Activated T-helper 2 cell treated with anti-CD3 and anti-CD28 coated beads, Interferon-gamma antibody, Interleukin-2, Interleukin-4, amounts not matched to agents 10 μg/mL and 5 μg/mL and 100 μg/mL, durations not matched to agents 14 hours and 24 hours and 36 hours (primary cell): Measurements from ENCODE around the gene SEMA5A. TPM values are rescaled to one million over a fixed set of nuclear protein-coding genes. Genes with fewer than 3 reads are reported as not detected.
"Not testable (repeated sequence)": the region's sequence is repeated elsewhere in the genome, so short reads cannot be mapped to it uniquely, and the experiment has no call there.

Experiments used
- DNase-seq: peaks from one replicate; pipeline ENCODE4 v3.0.0; 2021; ENCODE audit warnings: low spot score
- H3K27ac Mint-ChIP-seq: one replicate; pipeline ENCODE4 v1.8.0; 2021; ENCODE audit warnings: mixed read lengths
- H3K27me3 Mint-ChIP-seq: one replicate; pipeline ENCODE4 v1.8.0; 2021; ENCODE audit warnings: low read depth, mixed read lengths
- H3K36me3 Mint-ChIP-seq: one replicate; pipeline ENCODE4 v1.8.0; 2021; ENCODE audit warnings: low read depth, mixed read lengths
- H3K4me1 Mint-ChIP-seq: one replicate; pipeline ENCODE4 v1.8.0; 2021; ENCODE audit warnings: low read depth, mixed read lengths
- H3K4me3 Mint-ChIP-seq: one replicate; pipeline ENCODE4 v1.8.0; 2021; ENCODE audit warnings: low read depth, mild to moderate bottlenecking, moderate library complexity, mixed read lengths
- H3K9me3 Mint-ChIP-seq: one replicate; pipeline ENCODE4 v1.8.0; 2021; ENCODE audit warnings: mixed read lengths
- intact Hi-C: fragments of 100-400 bp; cut with micrococcal nuclease; formaldehyde crosslinking; loops from one replicate; pipeline ENCODE4 v1.15.1; 2023
- total RNA-seq: library from RNA; stranded (reverse); gene quantifications from 2 replicates; pipeline ENCODE4 v1.2.3, GENCODE V29; 2022

Gene SEMA5A
- total RNA-seq, 1 donor from 2014 or later, result 0.27 TPM

GRCh38 chr5:9409413-9409960, 136.4 kb downstream of the SEMA5A start:
- DNase-seq, result no peak
- Mint-ChIP-seq H3K27ac (no peak overlapping the region), H3K36me3 (no peaks in the 10 kb centered on the region), H3K9me3 (no peaks in the 10 kb centered on the region), H3K27me3 (no peaks in the 10 kb centered on the region), H3K4me3 (no peak overlapping the region), H3K4me1 (no peaks in the 10 kb centered on the region)
- intact Hi-C loops, result no loop called here

DNA sequence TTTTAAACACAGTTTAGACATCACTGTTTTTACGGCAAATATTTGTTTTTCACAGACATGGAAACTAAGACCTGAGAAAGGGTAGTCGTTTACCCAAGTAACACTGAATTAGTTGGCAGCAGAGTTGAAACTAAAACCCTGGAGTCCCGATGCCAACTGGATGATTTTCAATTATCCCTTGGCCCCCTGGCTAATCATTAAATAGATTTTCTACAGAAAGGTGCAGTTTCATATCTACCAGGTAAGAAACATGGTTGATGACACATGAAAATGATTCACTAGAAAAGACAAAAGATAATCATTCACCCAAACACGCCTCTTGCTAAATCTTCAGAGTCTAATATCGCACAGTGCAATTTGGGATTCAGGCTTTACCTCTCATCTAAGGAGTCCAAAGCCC, 136.9 kb downstream of the SEMA5A start:
- DNase-seq, result no peak
- Mint-ChIP-seq H3K4me1 (no peaks in the 10 kb centered on the region), H3K9me3 (no peaks in the 10 kb centered on the region), H3K36me3 (no peaks in the 10 kb centered on the region), H3K4me3 (no peak overlapping the region), H3K27ac (no peak overlapping the region), H3K27me3 (no peaks in the 10 kb centered on the region)
- intact Hi-C loops, result no loop called here

DNA sequence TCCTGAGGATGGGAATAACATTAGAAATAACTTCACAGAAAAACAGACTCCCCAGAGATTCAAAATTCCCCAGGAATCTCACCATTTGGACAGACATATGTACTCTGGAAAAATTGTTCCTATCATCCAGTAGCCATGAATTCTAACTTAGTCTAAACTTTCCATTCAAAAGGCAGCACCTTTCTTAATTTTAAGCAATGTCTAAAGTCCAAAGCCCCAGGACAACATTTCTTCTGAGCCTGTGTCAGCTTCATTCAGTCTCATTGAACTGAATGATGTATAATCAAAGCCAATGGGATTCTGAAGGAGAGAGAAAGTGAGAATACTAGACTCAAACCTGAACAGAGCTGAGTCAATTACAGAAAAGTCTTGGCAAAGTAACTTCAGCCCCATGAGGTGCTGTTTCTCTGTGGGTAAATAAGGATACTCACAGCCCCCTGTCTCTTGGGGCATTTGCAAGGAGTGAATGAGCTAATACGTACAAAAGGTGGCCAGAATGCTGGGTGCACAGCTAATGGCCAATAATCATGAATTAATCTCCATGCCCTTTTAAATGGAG, 140.6 kb downstream of the SEMA5A start:
- H3K27ac Mint-ChIP-seq, result no peak overlapping the region
- H3K4me1 Mint-ChIP-seq, result no peaks in the 10 kb centered on the region
- no peaks in the 10 kb centered on the region for H3K27me3 Mint-ChIP-seq
- no peaks in the 10 kb centered on the region for H3K36me3 Mint-ChIP-seq
- DNase-seq, result no peak
- intact Hi-C loops, result no loop called here
- H3K4me3 Mint-ChIP-seq, result no peak overlapping the region
- H3K9me3 Mint-ChIP-seq, result peaks cover 13% of the 10 kb centered on the region

GRCh38 chr5:9401786-9402472, 143.9 kb downstream of the SEMA5A start:
- Mint-ChIP-seq H3K9me3 (peaks cover 26% of the 10 kb centered on the region), H3K4me3 (no peak overlapping the region), H3K36me3 (no peaks in the 10 kb centered on the region), H3K27ac (no peak overlapping the region), H3K4me1 (no peaks in the 10 kb centered on the region), H3K27me3 (no peaks in the 10 kb centered on the region)
- intact Hi-C loops, result no loop called here
- no peak for DNase-seq

DNA sequence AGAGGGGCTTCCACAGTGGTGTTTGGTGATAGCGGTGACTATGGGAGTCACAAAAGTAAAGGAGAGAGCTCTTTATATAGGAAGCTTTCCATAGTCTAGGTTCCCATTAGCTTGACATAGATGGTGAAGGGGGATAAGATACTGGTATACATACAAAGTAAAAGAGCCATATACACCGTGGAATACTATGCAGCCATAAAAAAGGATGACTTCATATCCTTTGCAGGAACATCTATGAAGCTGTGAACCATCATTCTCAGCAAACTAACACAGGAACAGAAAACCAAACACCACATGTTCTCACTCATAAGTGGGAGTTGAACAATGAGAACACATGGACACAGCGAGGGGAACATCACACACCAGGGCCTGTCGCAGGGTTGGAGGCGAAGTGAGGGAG, 146.1 kb downstream of the SEMA5A start:
- peaks cover 26% of the 10 kb centered on the region for H3K9me3 Mint-ChIP-seq
- H3K4me3 Mint-ChIP-seq, H3K27ac Mint-ChIP-seq, DNase-seq, intact Hi-C loops, H3K36me3 Mint-ChIP-seq, H3K27me3 Mint-ChIP-seq, H3K4me1 Mint-ChIP-seq: not testable (repeated sequence)

DNA sequence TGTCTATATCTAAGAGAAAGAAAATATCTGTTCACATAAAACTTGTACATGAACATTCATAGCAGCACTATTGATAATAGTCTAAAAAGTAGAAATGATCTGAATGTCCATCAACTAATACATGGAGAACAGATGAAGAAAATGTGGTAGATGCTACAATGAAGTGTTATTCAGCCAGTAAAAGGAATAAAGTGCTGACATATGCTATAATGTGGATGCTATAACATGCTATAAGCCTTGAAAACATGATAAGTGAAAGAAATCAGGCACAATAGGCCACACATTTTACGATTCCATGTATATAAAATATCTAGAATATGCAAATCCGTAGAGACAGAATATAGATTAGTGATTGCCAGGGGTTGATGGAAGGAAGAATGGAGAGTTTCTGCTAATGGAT, 146.8 kb downstream of the SEMA5A start:
- Mint-ChIP-seq H3K36me3 (no peaks in the 10 kb centered on the region), H3K4me1 (no peaks in the 10 kb centered on the region), H3K9me3 (peaks cover 26% of the 10 kb centered on the region), H3K27me3 (no peaks in the 10 kb centered on the region), H3K4me3 (no peak overlapping the region), H3K27ac (no peak overlapping the region)
- intact Hi-C loops, result no loop called here
- no peak for DNase-seq

- no peaks in the 10 kb centered on the region for H3K27me3 Mint-ChIP-seq
- DNase-seq, result no peak
- intact Hi-C loops, result no loop called here
- no peaks in the 10 kb centered on the region for H3K36me3 Mint-ChIP-seq
- no peaks in the 10 kb centered on the region for H3K4me1 Mint-ChIP-seq
- H3K9me3 Mint-ChIP-seq, result peaks cover 23% of the 10 kb centered on the region
- H3K27ac Mint-ChIP-seq, result no peak overlapping the region
- no peak overlapping the region for H3K4me3 Mint-ChIP-seq
Measured at GRCh38 chr5:9398227-9398626, 147.6 kb downstream of the SEMA5A start.

DNA sequence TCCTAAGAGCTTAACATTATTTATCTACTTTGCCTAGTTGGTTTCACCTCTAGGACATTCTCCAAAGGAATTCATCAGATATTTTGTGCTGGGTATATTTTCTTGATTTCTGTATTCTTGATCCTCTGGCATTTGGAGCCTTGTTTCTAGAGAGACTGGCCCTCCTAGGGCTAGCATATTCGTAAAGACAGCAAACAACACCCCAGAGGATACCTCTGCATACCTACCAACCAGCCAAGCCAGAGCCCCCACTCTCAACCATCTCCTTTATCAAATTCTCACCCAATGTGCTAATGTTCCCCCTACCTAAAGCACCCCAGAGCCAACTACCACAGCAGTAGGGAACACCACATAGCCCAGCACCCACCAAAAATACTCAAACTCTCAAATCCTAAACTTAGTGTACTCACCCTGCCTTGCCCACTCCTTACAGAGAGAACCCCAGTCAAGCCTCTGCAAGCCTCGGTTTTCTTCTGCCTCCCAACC, 149.5 kb downstream of the SEMA5A start:
- Mint-ChIP-seq H3K9me3 (peaks cover 17% of the 10 kb centered on the region), H3K36me3 (no peaks in the 10 kb centered on the region), H3K4me3 (no peak overlapping the region), H3K27me3 (no peaks in the 10 kb centered on the region), H3K27ac (no peak overlapping the region), H3K4me1 (no peaks in the 10 kb centered on the region)
- intact Hi-C loops, result no loop called here
- no peak for DNase-seq

DNA sequence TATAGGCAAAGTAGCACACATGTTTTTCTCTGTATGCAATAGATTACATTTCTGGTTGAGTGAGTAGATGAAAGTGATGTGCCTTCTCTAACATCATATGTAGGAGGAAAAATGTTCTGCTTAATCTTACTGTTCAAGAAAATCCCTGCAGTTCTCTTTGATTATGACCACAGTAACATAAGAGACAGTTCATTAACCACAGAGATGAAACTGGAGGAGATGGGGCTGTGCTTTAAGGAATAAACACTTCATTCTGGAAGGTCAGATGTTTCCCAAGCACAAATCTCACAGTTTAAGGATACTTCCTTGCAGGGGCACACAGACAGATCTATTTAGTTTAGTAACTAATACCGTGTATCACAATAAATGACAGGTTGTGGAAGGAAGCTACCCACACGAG, 150.2 kb downstream of the SEMA5A start:
- no peak for DNase-seq
- no peak overlapping the region for H3K27ac Mint-ChIP-seq
- H3K27me3 Mint-ChIP-seq, result no peaks in the 10 kb centered on the region
- no peak overlapping the region for H3K4me3 Mint-ChIP-seq
- no peaks in the 10 kb centered on the region for H3K4me1 Mint-ChIP-seq
- intact Hi-C loops, result no loop called here
- no peaks in the 10 kb centered on the region for H3K36me3 Mint-ChIP-seq
- H3K9me3 Mint-ChIP-seq, result peaks cover 12% of the 10 kb centered on the region

DNA sequence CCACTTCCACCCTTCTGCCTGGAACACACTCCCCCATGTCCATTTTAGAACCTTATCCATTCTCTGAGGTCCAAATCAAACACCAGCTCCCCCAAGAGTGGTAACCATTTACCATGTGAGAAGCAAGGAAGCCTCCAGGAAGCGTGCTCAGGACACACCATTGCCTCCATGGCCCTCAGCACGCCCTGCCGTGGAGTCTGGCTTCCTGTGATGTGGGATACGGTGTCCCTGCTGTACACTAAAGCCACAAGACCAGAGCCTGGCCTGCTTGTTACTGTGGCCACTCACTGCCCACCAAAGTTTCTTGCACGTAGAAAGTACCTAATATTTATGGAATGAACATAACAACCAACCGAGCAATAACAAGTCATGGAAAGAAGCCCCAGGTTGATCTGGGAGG, 151.7 kb downstream of the SEMA5A start:
- Mint-ChIP-seq H3K36me3 (no peaks in the 10 kb centered on the region), H3K4me1 (no peaks in the 10 kb centered on the region), H3K27me3 (no peaks in the 10 kb centered on the region), H3K27ac (no peak overlapping the region), H3K4me3 (no peak overlapping the region), H3K9me3 (peaks cover 4% of the 10 kb centered on the region)
- DNase-seq, result no peak
- intact Hi-C loops, result no loop called here

GRCh38 chr5:9392625-9393024, 153.2 kb downstream of the SEMA5A start:
- no peaks in the 10 kb centered on the region for H3K27me3 Mint-ChIP-seq
- H3K4me1 Mint-ChIP-seq, result no peaks in the 10 kb centered on the region
- H3K9me3 Mint-ChIP-seq, result no peaks in the 10 kb centered on the region
- H3K4me3 Mint-ChIP-seq, result no peak overlapping the region
- DNase-seq, result no peak
- no peak overlapping the region for H3K27ac Mint-ChIP-seq
- intact Hi-C loops, result no loop called here
- H3K36me3 Mint-ChIP-seq, result no peaks in the 10 kb centered on the region

DNA sequence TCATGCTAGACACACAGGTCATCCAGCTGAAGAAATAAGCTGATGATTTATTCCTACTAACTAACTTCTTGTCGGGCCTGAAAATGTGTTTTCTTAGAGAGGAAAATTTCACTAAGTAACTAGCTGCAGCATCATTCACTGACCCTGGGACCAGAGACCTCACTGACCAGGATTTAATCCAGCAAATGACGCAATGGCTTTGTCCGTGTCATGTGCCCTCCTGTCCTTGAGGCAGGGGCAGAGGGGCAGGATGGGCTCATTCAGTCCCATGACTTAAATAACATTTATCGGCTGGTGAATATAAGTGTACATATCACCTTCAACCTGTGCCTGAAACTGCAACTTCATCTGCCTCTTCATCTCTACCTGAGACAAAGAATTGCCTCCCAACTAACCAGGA, 154.8 kb downstream of the SEMA5A start:
- Mint-ChIP-seq H3K36me3 (no peaks in the 10 kb centered on the region), H3K4me1 (no peaks in the 10 kb centered on the region), H3K4me3 (no peak overlapping the region), H3K27ac (no peak overlapping the region), H3K27me3 (no peaks in the 10 kb centered on the region), H3K9me3 (no peaks in the 10 kb centered on the region)
- DNase-seq, result no peak
- intact Hi-C loops, result no loop called here

- no peak overlapping the region for H3K27ac Mint-ChIP-seq
- no peaks in the 10 kb centered on the region for H3K4me1 Mint-ChIP-seq
- intact Hi-C loops, result no loop called here
- no peaks in the 10 kb centered on the region for H3K27me3 Mint-ChIP-seq
- DNase-seq, result no peak
- H3K36me3 Mint-ChIP-seq, result no peaks in the 10 kb centered on the region
- H3K9me3 Mint-ChIP-seq, result no peaks in the 10 kb centered on the region
- no peak overlapping the region for H3K4me3 Mint-ChIP-seq
Measured at GRCh38 chr5:9390113-9390512, 155.8 kb downstream of the SEMA5A start.
